HepG2 (cell line): Measurements from ENCODE around the gene ZMYND8. TPM values are rescaled to one million over a fixed set of nuclear protein-coding genes. Genes with fewer than 3 reads are reported as not detected.

ENCODE experiments used
- BATF2 ChIP-seq: sonication (generic); formaldehyde crosslinking; IDR thresholded peaks from 2 replicates; pipeline ENCODE4 v1.8.0; 2022; ENCODE audit warnings: mild to moderate bottlenecking, missing genetic modification reagents, moderate library complexity
- FOSL2 ChIP-seq: sonication (generic); formaldehyde crosslinking; IDR thresholded peaks from 2 replicates; pipeline ENCODE4 v1.4.0; 2020; ENCODE audit warnings: missing genetic modification reagents
- HMGXB4 ChIP-seq, 2 experiments: sonication (generic) in 1 of 2; formaldehyde crosslinking in 1 of 2; IDR thresholded peaks; 2 replicates each; pipeline versions ENCODE4 v1.4.0 to v1.6.1; 2018 to 2020; ENCODE audit warnings: missing genetic modification reagents in 2 of 2, borderline replicate concordance in 1 of 2, low read depth in 1 of 2, mild to moderate bottlenecking in 1 of 2, missing biosample characterization in 1 of 2
- KLF6 ChIP-seq: IDR thresholded peaks from 2 replicates; pipeline ENCODE4 v1.8.0; 2016; ENCODE audit warnings: missing biosample characterization, missing genetic modification reagents
- POLR2AphosphoS5 ChIP-seq: IDR thresholded peaks from 2 replicates; pipeline ENCODE4 v1.6.1; 2012; ENCODE audit warnings: low read depth, low read length
- SMAD3 ChIP-seq: sonication (generic); formaldehyde crosslinking; IDR thresholded peaks from 2 replicates; pipeline ENCODE4 v1.4.0; 2020; ENCODE audit warnings: missing genetic modification reagents
- ZBTB4 ChIP-seq: sonication (generic); formaldehyde crosslinking; IDR thresholded peaks from 2 replicates; pipeline ENCODE4 v1.4.0; 2020; ENCODE audit warnings: missing genetic modification reagents, mild to moderate bottlenecking, borderline replicate concordance
- ZNF264 ChIP-seq: sonication (generic); formaldehyde crosslinking; IDR thresholded peaks from 2 replicates; pipeline ENCODE4 v1.4.0; 2020; ENCODE audit warnings: missing genetic modification reagents
- ZNF326 ChIP-seq: sonication (generic); formaldehyde crosslinking; IDR thresholded peaks from 2 replicates; pipeline ENCODE4 v1.4.0; 2020; ENCODE audit warnings: missing genetic modification reagents, borderline replicate concordance
- ZNF609 ChIP-seq: sonication (generic); formaldehyde crosslinking; IDR thresholded peaks from 2 replicates; pipeline ENCODE4 v1.4.0; 2020; ENCODE audit warnings: mild to moderate bottlenecking, missing genetic modification reagents, borderline replicate concordance
- ZNF766 ChIP-seq: sonication (generic); formaldehyde crosslinking; IDR thresholded peaks from 2 replicates; pipeline ENCODE4 v1.5.0; 2020; ENCODE audit warnings: missing genetic modification reagents, borderline replicate concordance
- ZNF777 ChIP-seq: sonication (generic); formaldehyde crosslinking; IDR thresholded peaks from 2 replicates; pipeline ENCODE4 v1.4.0; 2020; ENCODE audit warnings: missing genetic modification reagents
- polyA plus RNA-seq, 8 experiments: library from polyadenylated mRNA; depleted of rRNA in 3 of 8; stranded (reverse) in 7 of 8; unstranded in 1 of 8; fragments of >200 nt; fragmentation: Illumina TruSeq in 4 of 8; extraction: Trizol in 4 of 8; gene quantifications; 2 replicates each; pipeline versions ENCODE4 v1.2.1 to v1.2.3, GENCODE V29; 2011 to 2016; ENCODE audit warnings: low read depth in 4 of 8, missing spikeins in 1 of 8, mixed read lengths in 1 of 8; ENCODE audit not compliant: insufficient read depth in 1 of 8
- total RNA-seq, 5 experiments: library from RNA; depleted of rRNA; stranded (reverse); fragments of >200 nt; fragmentation: Illumina TruSeq; extraction: Trizol; gene quantifications; 2 replicates each; pipeline ENCODE4 v1.2.3, GENCODE V29; 2016; ENCODE audit warnings: low read depth in 1 of 5

The ZMYND8 gene
- total and polyA plus RNA-seq, 2 of the 13 experiments (the other 11 are each of a cell fraction or from before 2014, with no cell fraction given): 53.9 to 84.7 TPM

GRCh38 chr20:47354714-47355488 is 1.6 kb downstream of the ZMYND8 start (continued):
- TF ChIP-seq KLF6 (CRISPR knock-in tag): 0 out of 2 replicates have a peak, but pooled peaks have one; percentile 31
- TF ChIP-seq ZNF609 (CRISPR knock-in tag): peak; percentile 36; the same call in 1 of the 2 replicates
- TF ChIP-seq HMGXB4 (CRISPR knock-in tag; IDR thresholded peaks at IDR 0.05; ENCODE audit: borderline replicate concordance in 1 of 2, low read depth in 1 of 2): 0 out of 4 replicates have a peak, but pooled peaks of 1 of the 2 experiments have one; percentile 38
- TF ChIP-seq ZNF766 (CRISPR knock-in tag): no peak
- no peak for TF ChIP-seq ZNF326 (CRISPR knock-in tag)
- no peak for TF ChIP-seq SMAD3
- TF ChIP-seq POLR2AphosphoS5: 0 out of 2 replicates have a peak, but pooled peaks have one; percentile 14
- TF ChIP-seq ZNF777: peak; percentile 37; the same call in 1 of the 2 replicates
- no peak for TF ChIP-seq BATF2
- no peak for TF ChIP-seq ZNF264
- TF ChIP-seq ZBTB4 (CRISPR knock-in tag): no peak
- TF ChIP-seq FOSL2 (CRISPR knock-in tag): peak; percentile 56; the same call in 1 of the 2 replicates
